Trophoblast cell (in vitro differentiated cells and primary cell): Measurements from ENCODE around the gene DHFR.

Experiments used
- DNase-seq, 2 donors: peaks; one replicate each; pipeline ENCODE4 v3.0.0-alpha.2; 2016
- H2AFZ ChIP-seq: 2 replicates; pipeline ENCODE4 v1.6.1; 2013; ENCODE audit warnings: low read length, moderate library complexity, mild to moderate bottlenecking; ENCODE audit not compliant: insufficient read depth, poor library complexity
- H2AK5ac ChIP-seq: 2 replicates; pipeline ENCODE4 v1.6.1; 2013; ENCODE audit warnings: mild to moderate bottlenecking, low read length
- H2BK120ac ChIP-seq: 2 replicates; pipeline ENCODE4 v1.6.1; 2013; ENCODE audit warnings: low read length, mild to moderate bottlenecking, moderate library complexity; ENCODE audit not compliant: insufficient read depth, poor library complexity
- H2BK12ac ChIP-seq: 2 replicates; pipeline ENCODE4 v1.6.1; 2013; ENCODE audit warnings: mild to moderate bottlenecking, low read length, moderate library complexity
- H2BK5ac ChIP-seq: 2 replicates; pipeline ENCODE4 v1.6.1; 2013; ENCODE audit warnings: low read length, low read depth, moderate library complexity, mild to moderate bottlenecking; ENCODE audit not compliant: poor library complexity
- H3K14ac ChIP-seq: 2 replicates; pipeline ENCODE4 v1.6.1; 2013; ENCODE audit warnings: mild to moderate bottlenecking, low read length
- H3K18ac ChIP-seq: 2 replicates; pipeline ENCODE4 v1.6.1; 2013; ENCODE audit warnings: mild to moderate bottlenecking, low read length
- H3K23ac ChIP-seq: 2 replicates; pipeline ENCODE4 v1.6.1; 2013; ENCODE audit warnings: low read length
- H3K27ac ChIP-seq: 2 replicates; pipeline ENCODE4 v1.5.1; 2013; ENCODE audit warnings: low read depth, mild to moderate bottlenecking, inconsistent platforms, low read length, moderate library complexity
- H3K27me3 ChIP-seq: 2 replicates; pipeline ENCODE4 v1.6.1; 2013; ENCODE audit warnings: inconsistent platforms, mild to moderate bottlenecking, low read length, moderate library complexity; ENCODE audit not compliant: insufficient read depth
- H3K36me3 ChIP-seq, 2 experiments: 1 replicate in 1 of 2; 2 replicates in 1 of 2; pipeline ENCODE4 v1.6.1; 2013; ENCODE audit warnings: low read length in 2 of 2, mild to moderate bottlenecking in 2 of 2, moderate library complexity in 1 of 2; ENCODE audit not compliant: insufficient read depth in 2 of 2, control insufficient read depth in 1 of 2
- H3K4ac ChIP-seq: 2 replicates; pipeline ENCODE4 v1.6.1; 2013; ENCODE audit warnings: low read depth, mild to moderate bottlenecking, low read length, moderate library complexity
- H3K4me1 ChIP-seq, 2 experiments: 1 replicate in 1 of 2; 2 replicates in 1 of 2; pipeline ENCODE4 v1.6.1; 2013; ENCODE audit warnings: low read length in 2 of 2, mild to moderate bottlenecking in 2 of 2, moderate library complexity in 1 of 2; ENCODE audit not compliant: insufficient read depth in 2 of 2, control insufficient read depth in 1 of 2
- H3K4me2 ChIP-seq: 2 replicates; pipeline ENCODE4 v1.6.1; 2013; ENCODE audit warnings: inconsistent platforms, mild to moderate bottlenecking, low read length, moderate library complexity
- H3K4me3 ChIP-seq: 2 replicates; pipeline ENCODE4 v1.5.1; 2013; ENCODE audit warnings: mild to moderate bottlenecking, low read depth, low read length, inconsistent platforms
- H3K79me1 ChIP-seq: one replicate; pipeline ENCODE4 v1.6.1; 2013; ENCODE audit warnings: low read length
- H3K79me2 ChIP-seq: 2 replicates; pipeline ENCODE4 v1.6.1; 2013; ENCODE audit warnings: low read length, mild to moderate bottlenecking; ENCODE audit not compliant: control insufficient read depth, insufficient read depth, poor library complexity
- H3K9ac ChIP-seq: 2 replicates; pipeline ENCODE4 v1.6.1; 2013; ENCODE audit warnings: mild to moderate bottlenecking, low read length
- H3K9me3 ChIP-seq: 2 replicates; pipeline ENCODE4 v1.6.1; 2013; ENCODE audit warnings: low read depth, mild to moderate bottlenecking, control low read depth, inconsistent platforms, low read length; ENCODE audit not compliant: insufficient read depth
- H4K12ac ChIP-seq: 2 replicates; pipeline ENCODE4 v1.6.1; 2013; ENCODE audit warnings: low read depth, mild to moderate bottlenecking, low read length, moderate library complexity
- H4K8ac ChIP-seq: 2 replicates; pipeline ENCODE4 v1.6.1; 2013; ENCODE audit warnings: low read depth, mild to moderate bottlenecking, low read length, moderate library complexity
- H4K91ac ChIP-seq: one replicate; pipeline ENCODE4 v1.6.1; 2013; ENCODE audit warnings: low read depth, mild to moderate bottlenecking, low read length, moderate library complexity
- WGBS: extraction: QIAGEN DNeasy Blood & Tissue Kit; methylation state at CpG from one replicate; pipeline ENCODE4 v1.1.7; 2013; ENCODE audit warnings: missing lambda C conversion rate; ENCODE audit not compliant: insufficient read length, insufficient coverage; ENCODE audit errors: extremely low coverage; 5-methylcytosine and 5-hydroxymethylcytosine counted together

The DHFR gene

GRCh38 chr5:80701597-80701996 lies 46.8 kb upstream of the DHFR start:
- Histone ChIP-seq H3K4me1 (peaks cover 4 to 13% of the 10 kb centered on the region in 2 experiments), H3K9ac (no peak overlapping the region), H3K27me3 (no peaks in the 10 kb centered on the region), H3K4me2 (no peak overlapping the region), H3K4ac (no peak overlapping the region), H2AK5ac (no peak overlapping the region), H2BK12ac (no peak overlapping the region), H3K79me2 (peaks cover 3% of the 10 kb centered on the region), H3K14ac (no peak overlapping the region), H3K27ac (no peak overlapping the region), H2AFZ (no peak overlapping the region), H3K36me3 (peaks cover 1 to 4% of the 10 kb centered on the region in 2 experiments), H4K12ac (no peak overlapping the region), H3K4me3 (no peak overlapping the region), H4K91ac (no peak overlapping the region), H2BK120ac (no peak overlapping the region), H4K8ac (no peak overlapping the region), H3K9me3 (no peaks in the 10 kb centered on the region), H3K18ac (no peak overlapping the region), H3K79me1 (peaks cover 6% of the 10 kb centered on the region), H2BK5ac (no peak overlapping the region), H3K23ac (no peak overlapping the region)
- no peak for DNase-seq
- no CpG with 5 or more reads among the region's 1 CpG for WGBS

GRCh38 chr5:80698369-80698768 lies 43.6 kb upstream of the DHFR start:
- H2BK12ac ChIP-seq: no peak overlapping the region
- H2BK120ac ChIP-seq: no peak overlapping the region
- no peak overlapping the region for H3K27ac ChIP-seq
- no peak for DNase-seq
- H3K4me1 ChIP-seq: peaks cover 0 to 3% of the 10 kb centered on the region in 2 experiments
- H3K14ac ChIP-seq: no peak overlapping the region
- peaks cover 1 to 4% of the 10 kb centered on the region in 2 experiments for H3K36me3 ChIP-seq
- no peak overlapping the region for H4K12ac ChIP-seq
- no peak overlapping the region for H3K9ac ChIP-seq
- no peaks in the 10 kb centered on the region for H3K27me3 ChIP-seq
- no peak overlapping the region for H3K23ac ChIP-seq
- no peak overlapping the region for H4K8ac ChIP-seq
- no peaks in the 10 kb centered on the region for H3K9me3 ChIP-seq
- no peak overlapping the region for H3K4me3 ChIP-seq
- H3K4ac ChIP-seq: no peak overlapping the region
- H3K4me2 ChIP-seq: no peak overlapping the region
- no peaks in the 10 kb centered on the region for H3K79me2 ChIP-seq
- no peak overlapping the region for H3K18ac ChIP-seq
- no peaks in the 10 kb centered on the region for H3K79me1 ChIP-seq
- H2BK5ac ChIP-seq: no peak overlapping the region
- H4K91ac ChIP-seq: no peak overlapping the region
- no peak overlapping the region for H2AK5ac ChIP-seq
- no peak overlapping the region for H2AFZ ChIP-seq
- WGBS: no CpG with 5 or more reads among the region's 5 CpGs

- H4K91ac ChIP-seq: no peak overlapping the region
- H3K18ac ChIP-seq: no peak overlapping the region
- DNase-seq: no peak
- no peak overlapping the region for H3K27ac ChIP-seq
- no peak overlapping the region for H3K4ac ChIP-seq
- no CpG with 5 or more reads among the region's 3 CpGs for WGBS
- H4K8ac ChIP-seq: no peak overlapping the region
- H3K4me3 ChIP-seq: no peak overlapping the region
- H3K4me2 ChIP-seq: no peak overlapping the region
- no peak overlapping the region for H2AK5ac ChIP-seq
- H3K79me1 ChIP-seq: no peaks in the 10 kb centered on the region
- H4K12ac ChIP-seq: no peak overlapping the region
- no peaks in the 10 kb centered on the region for H3K27me3 ChIP-seq
- no peak overlapping the region for H3K23ac ChIP-seq
- H3K79me2 ChIP-seq: no peaks in the 10 kb centered on the region
- peaks cover under 1 to 1% of the 10 kb centered on the region in 2 experiments for H3K36me3 ChIP-seq
- H2BK5ac ChIP-seq: no peak overlapping the region
- H2BK120ac ChIP-seq: no peak overlapping the region
- H3K4me1 ChIP-seq: peaks cover 0 to 2% of the 10 kb centered on the region in 2 experiments
- H3K9ac ChIP-seq: no peak overlapping the region
- H2BK12ac ChIP-seq: no peak overlapping the region
- no peak overlapping the region for H2AFZ ChIP-seq
- no peak overlapping the region for H3K14ac ChIP-seq
- H3K9me3 ChIP-seq: no peaks in the 10 kb centered on the region
Measured at GRCh38 chr5:80697100-80697499, 42.3 kb upstream of the DHFR start.

- no CpG with 5 or more reads among the region's 3 CpGs for WGBS
- DNase-seq: no peak
Measured at GRCh38 chr5:80696450-80696849, 41.7 kb upstream of the DHFR start.

More at GRCh38 chr5:80696450-80696849, 41.7 kb upstream of the DHFR start:
- no peak overlapping the region for H4K91ac ChIP-seq
- H3K79me1 ChIP-seq: no peaks in the 10 kb centered on the region
- no peak overlapping the region for H4K12ac ChIP-seq
- no peak overlapping the region for H3K18ac ChIP-seq
- no peak overlapping the region for H2AK5ac ChIP-seq
- H2BK12ac ChIP-seq: no peak overlapping the region
- H4K8ac ChIP-seq: no peak overlapping the region
- no peak overlapping the region for H3K4ac ChIP-seq
- H3K36me3 ChIP-seq: peaks cover 0 to 1% of the 10 kb centered on the region in 2 experiments
- H3K4me3 ChIP-seq: no peak overlapping the region
- H3K79me2 ChIP-seq: no peaks in the 10 kb centered on the region
- peaks cover 0 to 2% of the 10 kb centered on the region in 2 experiments for H3K4me1 ChIP-seq
- H3K4me2 ChIP-seq: no peak overlapping the region
- H3K27me3 ChIP-seq: no peaks in the 10 kb centered on the region
- no peak overlapping the region for H3K14ac ChIP-seq
- no peak overlapping the region for H3K9ac ChIP-seq
- H2BK5ac ChIP-seq: no peak overlapping the region
- H2AFZ ChIP-seq: no peak overlapping the region
- H3K9me3 ChIP-seq: no peaks in the 10 kb centered on the region
- H2BK120ac ChIP-seq: no peak overlapping the region
- H3K27ac ChIP-seq: no peak overlapping the region
- H3K23ac ChIP-seq: no peak overlapping the region
